ENCODE results near the gene AGTR1. TPM values are rescaled to one million over a fixed set of nuclear protein-coding genes. Genes with fewer than 3 reads are reported as not detected.

AGTR1 gene
- total RNA-seq, 1 experiment from 2014 or later, result not detected

DNA sequence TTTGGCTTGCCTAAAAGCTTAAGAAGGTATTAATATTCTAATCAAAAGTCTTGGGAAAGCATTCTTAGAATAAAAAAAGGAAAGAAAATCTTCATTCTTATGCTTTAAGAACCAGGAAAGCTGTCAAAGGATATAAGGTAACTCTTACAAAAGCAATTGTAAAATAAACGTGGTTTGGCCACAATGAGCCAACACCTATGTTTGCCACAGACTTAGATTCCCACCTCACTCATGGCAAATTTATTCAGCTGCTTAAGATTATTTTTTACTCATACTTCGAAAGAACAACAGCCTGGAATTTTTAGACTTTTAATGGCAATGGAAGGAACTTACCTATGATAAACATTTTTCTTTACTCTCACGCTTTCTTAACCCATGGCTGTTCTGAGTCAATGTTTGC is 38.4 kb downstream of the AGTR1 start:
- DNase-seq (ENCODE audit: unreplicated experiment), result no peak
- no TSS peak for BruUV-seq (replicated peaks)
- no peak overlapping the region for H3K4me3 Mint-ChIP-seq (ENCODE audit: unreplicated experiment)
- POLR2A ChIA-PET, result no interaction called here
- H3K27ac Mint-ChIP-seq (ENCODE audit: low read depth, unreplicated experiment), result no peak overlapping the region
- no peaks in the 10 kb centered on the region for H3K9me3 Mint-ChIP-seq (ENCODE audit: unreplicated experiment)
- peaks cover 61% of the 10 kb centered on the region for H3K27me3 Mint-ChIP-seq (ENCODE audit: insufficient read depth, unreplicated experiment)
- CTCF ChIA-PET, result interaction anchor here (0.7 kb wide), 1 partner anchor 386 kb away, joined by 3 read pairs; no protein-coding TSS in a partner anchor
- TF ChIP-seq, protein P1, sequence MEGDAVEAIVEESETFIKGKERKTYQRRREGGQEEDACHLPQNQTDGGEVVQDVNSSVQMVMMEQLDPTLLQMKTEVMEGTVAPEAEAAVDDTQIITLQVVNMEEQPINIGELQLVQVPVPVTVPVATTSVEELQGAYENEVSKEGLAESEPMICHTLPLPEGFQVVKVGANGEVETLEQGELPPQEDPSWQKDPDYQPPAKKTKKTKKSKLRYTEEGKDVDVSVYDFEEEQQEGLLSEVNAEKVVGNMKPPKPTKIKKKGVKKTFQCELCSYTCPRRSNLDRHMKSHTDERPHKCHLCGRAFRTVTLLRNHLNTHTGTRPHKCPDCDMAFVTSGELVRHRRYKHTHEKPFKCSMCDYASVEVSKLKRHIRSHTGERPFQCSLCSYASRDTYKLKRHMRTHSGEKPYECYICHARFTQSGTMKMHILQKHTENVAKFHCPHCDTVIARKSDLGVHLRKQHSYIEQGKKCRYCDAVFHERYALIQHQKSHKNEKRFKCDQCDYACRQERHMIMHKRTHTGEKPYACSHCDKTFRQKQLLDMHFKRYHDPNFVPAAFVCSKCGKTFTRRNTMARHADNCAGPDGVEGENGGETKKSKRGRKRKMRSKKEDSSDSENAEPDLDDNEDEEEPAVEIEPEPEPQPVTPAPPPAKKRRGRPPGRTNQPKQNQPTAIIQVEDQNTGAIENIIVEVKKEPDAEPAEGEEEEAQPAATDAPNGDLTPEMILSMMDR (IDR thresholded peaks at IDR 0.05; ENCODE audit: unreplicated experiment), result no peak
- no peaks in the 10 kb centered on the region for H3K36me3 Mint-ChIP-seq (ENCODE audit: insufficient read depth, unreplicated experiment)
- intact Hi-C loops (cut with micrococcal nuclease), result no loop called here
- H3K4me1 Mint-ChIP-seq (ENCODE audit: insufficient read depth, unreplicated experiment), result no peaks in the 10 kb centered on the region

DNA sequence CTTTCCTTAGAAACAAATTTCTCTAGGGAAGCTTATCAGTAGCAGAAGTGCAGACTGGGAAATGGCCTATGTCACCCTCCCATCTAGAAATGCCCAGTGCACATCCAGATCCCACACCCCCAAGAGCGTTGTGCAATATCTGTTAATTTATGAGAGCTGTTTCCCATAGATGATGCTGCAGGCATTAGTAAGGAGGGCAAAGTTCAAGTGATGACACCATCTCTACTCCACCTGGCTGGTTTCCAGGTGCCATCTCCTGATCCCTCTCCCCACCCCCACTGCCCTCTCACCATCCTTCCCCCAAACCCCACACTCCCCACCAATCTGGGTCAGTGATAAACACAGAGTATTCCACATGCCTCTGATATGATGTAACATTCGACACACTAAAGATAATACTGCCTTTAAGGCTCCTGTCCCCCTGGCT is 39.4 kb downstream of the AGTR1 start:
- TF ChIP-seq, protein P1 (IDR thresholded peaks at IDR 0.05; ENCODE audit: unreplicated experiment), result no peak
- DNase-seq (ENCODE audit: unreplicated experiment), result no peak
- CTCF ChIA-PET, result interaction anchor here (0.6 kb wide), 1 partner anchor 320 kb away, joined by 4 read pairs; no protein-coding TSS in a partner anchor
- no TSS peak for BruUV-seq (replicated peaks)
- POLR2A ChIA-PET, result no interaction called here
- H3K4me1 Mint-ChIP-seq (ENCODE audit: insufficient read depth, unreplicated experiment), result no peaks in the 10 kb centered on the region
- H3K27ac Mint-ChIP-seq (ENCODE audit: low read depth, unreplicated experiment), result no peak overlapping the region
- H3K27me3 Mint-ChIP-seq (ENCODE audit: insufficient read depth, unreplicated experiment), result peaks cover 69% of the 10 kb centered on the region
- no peaks in the 10 kb centered on the region for H3K36me3 Mint-ChIP-seq (ENCODE audit: insufficient read depth, unreplicated experiment)
- intact Hi-C loops (cut with micrococcal nuclease), result no loop called here
- no peaks in the 10 kb centered on the region for H3K9me3 Mint-ChIP-seq (ENCODE audit: unreplicated experiment)
- no peak overlapping the region for H3K4me3 Mint-ChIP-seq (ENCODE audit: unreplicated experiment)

DNA sequence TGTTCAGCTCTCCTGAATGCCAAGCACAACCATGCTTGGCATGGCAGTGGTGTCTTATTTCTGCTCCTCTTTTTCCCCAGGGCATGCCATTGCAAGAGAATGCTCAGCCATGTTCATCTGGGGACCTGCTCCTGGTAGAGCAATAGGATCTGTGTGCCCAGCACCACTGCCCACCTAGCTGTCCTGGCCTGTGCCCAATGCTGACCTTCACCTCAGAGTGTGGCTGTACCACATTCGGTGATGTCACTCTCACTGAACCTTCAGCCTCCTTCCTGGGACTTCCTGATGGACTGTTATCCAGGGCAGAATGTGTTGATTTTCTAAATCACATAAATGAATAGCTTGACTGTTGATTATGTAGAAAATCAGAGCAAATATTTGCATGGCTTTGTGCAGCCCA is 42.0 kb downstream of the AGTR1 start:
- TF ChIP-seq, protein P1 (IDR thresholded peaks at IDR 0.05; ENCODE audit: unreplicated experiment), result no peak
- intact Hi-C loops (cut with micrococcal nuclease), result no loop called here
- Mint-ChIP-seq H3K4me3 (ENCODE audit: unreplicated experiment) (no peak overlapping the region), H3K27me3 (ENCODE audit: insufficient read depth, unreplicated experiment) (peaks cover 60% of the 10 kb centered on the region), H3K4me1 (ENCODE audit: insufficient read depth, unreplicated experiment) (no peaks in the 10 kb centered on the region), H3K36me3 (ENCODE audit: insufficient read depth, unreplicated experiment) (no peaks in the 10 kb centered on the region), H3K27ac (ENCODE audit: low read depth, unreplicated experiment) (no peak overlapping the region), H3K9me3 (ENCODE audit: unreplicated experiment) (no peaks in the 10 kb centered on the region)
- CTCF ChIA-PET, result no interaction called here
- POLR2A ChIA-PET, result no interaction called here
- BruUV-seq (replicated peaks), result no TSS peak
- DNase-seq (ENCODE audit: unreplicated experiment), result no peak

DNA sequence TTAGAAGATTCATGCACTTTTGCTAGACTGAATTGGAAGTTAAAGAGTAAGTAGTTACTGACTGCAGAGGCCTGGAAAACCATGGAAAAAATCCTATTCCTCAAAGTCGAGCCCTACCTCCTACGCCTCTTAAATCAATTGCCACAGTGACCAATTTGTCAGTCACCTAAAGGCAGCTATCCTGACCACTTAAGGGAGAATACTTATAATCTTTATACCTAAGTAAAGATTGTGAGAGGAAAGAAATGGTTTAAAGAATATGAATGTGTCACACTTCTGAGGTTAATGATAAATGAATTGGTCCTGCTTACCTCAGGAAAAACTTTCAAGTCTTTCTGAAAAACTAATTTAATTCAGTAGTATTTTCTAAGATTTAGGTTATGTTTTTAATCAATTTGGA is 42.6 kb downstream of the AGTR1 start:
- no peak for DNase-seq (ENCODE audit: unreplicated experiment)
- intact Hi-C loops (cut with micrococcal nuclease), result no loop called here
- H3K36me3 Mint-ChIP-seq (ENCODE audit: insufficient read depth, unreplicated experiment), result no peaks in the 10 kb centered on the region
- TF ChIP-seq, protein P1 (IDR thresholded peaks at IDR 0.05; ENCODE audit: unreplicated experiment), result no peak
- H3K4me1 Mint-ChIP-seq (ENCODE audit: insufficient read depth, unreplicated experiment), result no peaks in the 10 kb centered on the region
- no peak overlapping the region for H3K4me3 Mint-ChIP-seq (ENCODE audit: unreplicated experiment)
- POLR2A ChIA-PET, result no interaction called here
- H3K9me3 Mint-ChIP-seq (ENCODE audit: unreplicated experiment), result no peaks in the 10 kb centered on the region
- no peak overlapping the region for H3K27ac Mint-ChIP-seq (ENCODE audit: low read depth, unreplicated experiment)
- CTCF ChIA-PET, result no interaction called here
- H3K27me3 Mint-ChIP-seq (ENCODE audit: insufficient read depth, unreplicated experiment), result peaks cover 54% of the 10 kb centered on the region
- BruUV-seq (replicated peaks), result no TSS peak
